HepG2 (cell line): ENCODE measurements around the gene TPD52L2. TPM values are rescaled to one million over a fixed set of nuclear protein-coding genes. Genes with fewer than 3 reads are reported as not detected.

Source experiments
- HOXA5 ChIP-seq: sonication (generic); formaldehyde crosslinking; IDR thresholded peaks from 2 replicates; pipeline ENCODE4 v1.4.0; 2020; ENCODE audit warnings: missing genetic modification reagents
- KDM5A ChIP-seq: fragments of 200-600 bp; sonication (generic); IDR thresholded peaks from 2 replicates; pipeline ENCODE4 v1.7.0; 2018; ENCODE audit warnings: antibody characterized with exemption, mild to moderate bottlenecking, low read length, borderline replicate concordance
- PAX8 ChIP-seq: sonication (generic); formaldehyde crosslinking; IDR thresholded peaks from 2 replicates; pipeline ENCODE4 v1.8.0; 2022; ENCODE audit warnings: mild to moderate bottlenecking, missing genetic modification reagents, borderline replicate concordance
- POGZ ChIP-seq: sonication (generic); formaldehyde crosslinking; IDR thresholded peaks from 2 replicates; pipeline ENCODE4 v1.4.0; 2020; ENCODE audit warnings: mild to moderate bottlenecking, missing genetic modification reagents
- RERE ChIP-seq: IDR thresholded peaks from 2 replicates; pipeline ENCODE4 v1.6.1; 2016; ENCODE audit warnings: low read depth, missing genetic modification reagents, missing compliant biosample characterization
- SUZ12 ChIP-seq: fragments of 150-350 bp; IDR thresholded peaks from 2 replicates; pipeline ENCODE4 v1.6.1; 2014; ENCODE audit warnings: low read depth, low read length
- ZHX2 ChIP-seq, 2 experiments: sonication (generic) in 1 of 2; formaldehyde crosslinking in 1 of 2; IDR thresholded peaks; 2 replicates each; pipeline versions ENCODE4 v1.6.1 to v1.9.0; 2014 to 2022; ENCODE audit warnings: antibody characterized with exemption in 1 of 2, borderline replicate concordance in 1 of 2, inconsistent platforms in 1 of 2, low read depth in 1 of 2, missing genetic modification reagents in 1 of 2
- ZNF3 ChIP-seq: IDR thresholded peaks from 2 replicates; pipeline ENCODE4 v1.7.0; 2017; ENCODE audit warnings: inconsistent platforms
- ZNF30 ChIP-seq: sonication (generic); formaldehyde crosslinking; IDR thresholded peaks from 2 replicates; pipeline ENCODE4 v1.5.0; 2020; ENCODE audit warnings: mild to moderate bottlenecking, missing genetic modification reagents
- ZNF335 ChIP-seq: sonication (generic); formaldehyde crosslinking; IDR thresholded peaks from 2 replicates; pipeline ENCODE4 v1.4.0; 2020; ENCODE audit warnings: missing genetic modification reagents
- ZNF570 ChIP-seq: sonication (generic); formaldehyde crosslinking; IDR thresholded peaks from 2 replicates; pipeline ENCODE4 v1.4.0; 2020; ENCODE audit warnings: mild to moderate bottlenecking, missing genetic modification reagents, borderline replicate concordance
- ZNF615 ChIP-seq: sonication (generic); formaldehyde crosslinking; IDR thresholded peaks from 2 replicates; pipeline ENCODE4 v1.5.0; 2020; ENCODE audit warnings: mild to moderate bottlenecking, missing genetic modification reagents, borderline replicate concordance
- ZSCAN20 ChIP-seq: sonication (generic); formaldehyde crosslinking; IDR thresholded peaks from 2 replicates; pipeline ENCODE4 v1.4.0; 2020; ENCODE audit warnings: missing genetic modification reagents, mild to moderate bottlenecking, borderline replicate concordance
- polyA plus RNA-seq, 8 experiments: library from polyadenylated mRNA; depleted of rRNA in 3 of 8; stranded (reverse) in 7 of 8; unstranded in 1 of 8; fragments of >200 nt; fragmentation: Illumina TruSeq in 4 of 8; extraction: Trizol in 4 of 8; gene quantifications; 2 replicates each; pipeline versions ENCODE4 v1.2.1 to v1.2.3, GENCODE V29; 2011 to 2016; ENCODE audit warnings: low read depth in 4 of 8, missing spikeins in 1 of 8, mixed read lengths in 1 of 8; ENCODE audit not compliant: insufficient read depth in 1 of 8
- total RNA-seq, 5 experiments: library from RNA; depleted of rRNA; stranded (reverse); fragments of >200 nt; fragmentation: Illumina TruSeq; extraction: Trizol; gene quantifications; 2 replicates each; pipeline ENCODE4 v1.2.3, GENCODE V29; 2016; ENCODE audit warnings: low read depth in 1 of 5
- TF ChIP-seq, protein P1 (sequence below): IDR thresholded peaks from 2 replicates; pipeline ENCODE4 v1.6.1; 2018; ENCODE audit warnings: missing genetic modification reagents, mild to moderate bottlenecking, missing compliant biosample characterization

The TPD52L2 gene
- total and polyA plus RNA-seq, 2 of the 13 experiments (the other 11 are each of a cell fraction or from before 2014, with no cell fraction given) = 156 to 184 TPM

DNA sequence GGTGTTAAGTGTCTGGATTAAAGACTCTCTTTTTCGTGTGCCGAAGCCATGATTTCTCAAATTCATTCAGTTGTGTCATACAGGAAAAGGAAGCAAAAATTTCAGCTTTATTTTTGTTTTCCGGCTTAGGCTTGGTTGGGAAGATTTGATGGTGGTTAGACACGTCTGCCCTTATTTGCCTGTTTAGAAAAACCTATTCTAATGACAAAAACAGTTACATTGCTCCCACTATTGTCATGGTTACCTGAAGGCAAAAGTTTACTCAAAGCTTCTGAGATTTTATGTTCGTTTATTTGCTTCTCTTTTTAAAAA is 30.8 kb downstream of the TPD52L2 start (continued):
- TF ChIP-seq, protein P1, sequence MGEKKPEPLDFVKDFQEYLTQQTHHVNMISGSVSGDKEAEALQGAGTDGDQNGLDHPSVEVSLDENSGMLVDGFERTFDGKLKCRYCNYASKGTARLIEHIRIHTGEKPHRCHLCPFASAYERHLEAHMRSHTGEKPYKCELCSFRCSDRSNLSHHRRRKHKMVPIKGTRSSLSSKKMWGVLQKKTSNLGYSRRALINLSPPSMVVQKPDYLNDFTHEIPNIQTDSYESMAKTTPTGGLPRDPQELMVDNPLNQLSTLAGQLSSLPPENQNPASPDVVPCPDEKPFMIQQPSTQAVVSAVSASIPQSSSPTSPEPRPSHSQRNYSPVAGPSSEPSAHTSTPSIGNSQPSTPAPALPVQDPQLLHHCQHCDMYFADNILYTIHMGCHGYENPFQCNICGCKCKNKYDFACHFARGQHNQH (CRISPR knock-in tag) = no peak
- TF ChIP-seq ZNF3 (CRISPR knock-in tag) = 0 out of 2 replicates have a peak, but pooled peaks have one; percentile 8
- 0 out of 2 replicates have a peak, but pooled peaks have one; percentile 12 for TF ChIP-seq ZNF30 (CRISPR knock-in tag)
- TF ChIP-seq ZNF335 (CRISPR knock-in tag) = no peak
- no peak for TF ChIP-seq ZHX2 (IDR thresholded peaks at IDR 0.05; ENCODE audit: low read depth)
- TF ChIP-seq ZHX2 (CRISPR knock-in tag; IDR thresholded peaks at IDR 0.05; ENCODE audit: borderline replicate concordance) = 0 out of 2 replicates have a peak, but pooled peaks have one; percentile 51
- TF ChIP-seq ZNF570 (CRISPR knock-in tag) = no peak
- peak; percentile 49; the same call in 1 of the 2 replicates for TF ChIP-seq ZSCAN20 (CRISPR knock-in tag)
- TF ChIP-seq SUZ12 = no peak
- TF ChIP-seq HOXA5 (CRISPR knock-in tag) = no peak
- no peak; the same call in 1 of the 2 replicates for TF ChIP-seq PAX8
- TF ChIP-seq POGZ (CRISPR knock-in tag) = no peak
- 0 out of 2 replicates have a peak, but pooled peaks have one; percentile 44 for TF ChIP-seq ZNF615 (CRISPR knock-in tag)
- TF ChIP-seq KDM5A = 0 out of 2 replicates have a peak, but pooled peaks have one; percentile 26
- TF ChIP-seq RERE (CRISPR knock-in tag) = no peak
